Mesenchymal stem cell (in vitro differentiated cells and primary cell): ENCODE data around the gene RAB11FIP5.

Experiments
- DNase-seq: peaks from one replicate; pipeline ENCODE4 v3.0.0-alpha.2; 2013
- H2AFZ ChIP-seq: one replicate; pipeline ENCODE4 v1.6.1; 2013; ENCODE audit warnings: low read depth, mild to moderate bottlenecking, control low read depth, inconsistent platforms, low read length, moderate library complexity
- H2AK5ac ChIP-seq: 2 replicates; pipeline ENCODE4 v1.6.1; 2013; ENCODE audit warnings: low read length, moderate library complexity, mild to moderate bottlenecking, inconsistent platforms; ENCODE audit not compliant: severe bottlenecking
- H2BK120ac ChIP-seq: one replicate; pipeline ENCODE4 v1.6.1; 2013; ENCODE audit warnings: low read depth, mild to moderate bottlenecking, inconsistent platforms, low read length, moderate library complexity
- H2BK12ac ChIP-seq, 2 experiments: one replicate each; pipeline ENCODE4 v1.6.1; 2013; ENCODE audit warnings: inconsistent platforms in 2 of 2, low read length in 2 of 2, mild to moderate bottlenecking in 2 of 2, moderate library complexity in 2 of 2, control low read depth in 1 of 2
- H2BK15ac ChIP-seq: one replicate; pipeline ENCODE4 v1.6.1; 2013; ENCODE audit warnings: mild to moderate bottlenecking, low read depth, inconsistent platforms; ENCODE audit not compliant: poor library complexity, severe bottlenecking
- H2BK5ac ChIP-seq: 2 replicates; pipeline ENCODE4 v1.6.1; 2013; ENCODE audit warnings: low read depth, mild to moderate bottlenecking, low read length, control low read depth, inconsistent platforms; ENCODE audit not compliant: poor library complexity, severe bottlenecking
- H3K14ac ChIP-seq, 2 experiments: one replicate each; pipeline ENCODE4 v1.6.1; 2013; ENCODE audit warnings: inconsistent platforms in 2 of 2, low read length in 2 of 2, control low read depth in 1 of 2, mild to moderate bottlenecking in 1 of 2, moderate library complexity in 1 of 2
- H3K18ac ChIP-seq, 2 experiments: one replicate each; pipeline ENCODE4 v1.6.1; 2013; ENCODE audit warnings: inconsistent platforms in 2 of 2, low read length in 2 of 2, control low read depth in 1 of 2, low read depth in 1 of 2, mild to moderate bottlenecking in 1 of 2
- H3K23ac ChIP-seq, 2 experiments: one replicate each; pipeline ENCODE4 v1.6.1; 2013; ENCODE audit warnings: inconsistent platforms in 2 of 2, low read length in 2 of 2, mild to moderate bottlenecking in 2 of 2, moderate library complexity in 2 of 2, control low read depth in 1 of 2
- H3K27ac ChIP-seq: 2 replicates; pipeline ENCODE4 v1.5.1; 2013; ENCODE audit warnings: mild to moderate bottlenecking, moderate library complexity, low read length, control low read depth, inconsistent platforms; ENCODE audit not compliant: poor library complexity, severe bottlenecking
- H3K27me3 ChIP-seq, 2 experiments: 2 replicates each; pipeline versions ENCODE4 v1.6.1 to v1.7.0; 2013; ENCODE audit warnings: low read length in 2 of 2, mild to moderate bottlenecking in 2 of 2, moderate library complexity in 2 of 2, control low read depth in 1 of 2, inconsistent platforms in 1 of 2; ENCODE audit not compliant: control insufficient read depth in 1 of 2, insufficient read depth in 1 of 2
- H3K36me3 ChIP-seq, 2 experiments: 2 replicates each; pipeline versions ENCODE4 v1.6.1 to v1.7.0; 2013; ENCODE audit warnings: low read length in 2 of 2, control low read depth in 1 of 2, inconsistent platforms in 1 of 2, low read depth in 1 of 2, mild to moderate bottlenecking in 1 of 2; ENCODE audit not compliant: insufficient read depth in 2 of 2, control insufficient read depth in 1 of 2
- H3K4ac ChIP-seq, 2 experiments: one replicate each; pipeline ENCODE4 v1.6.1; 2013; ENCODE audit warnings: inconsistent platforms in 2 of 2, low read length in 2 of 2, mild to moderate bottlenecking in 2 of 2, moderate library complexity in 2 of 2, control low read depth in 1 of 2, low read depth in 1 of 2
- H3K4me1 ChIP-seq: 2 replicates; pipeline ENCODE4 v1.6.1; 2013; ENCODE audit warnings: low read depth, low read length, control low read depth; ENCODE audit not compliant: control insufficient read depth, insufficient read depth
- H3K4me2 ChIP-seq: 2 replicates; pipeline ENCODE4 v1.6.1; 2013; ENCODE audit warnings: low read length, mild to moderate bottlenecking, inconsistent platforms; ENCODE audit not compliant: poor library complexity, severe bottlenecking
- H3K4me3 ChIP-seq, 2 experiments: 2 replicates each; pipeline versions ENCODE4 v1.5.1 to v1.7.0; 2013; ENCODE audit warnings: low read length in 2 of 2, mild to moderate bottlenecking in 2 of 2, control low read depth in 1 of 2, low read depth in 1 of 2; ENCODE audit not compliant: insufficient read depth in 1 of 2
- H3K79me1 ChIP-seq: replicated peaks from 2 replicates; pipeline ENCODE4 v1.6.1; 2013; ENCODE audit warnings: mild to moderate bottlenecking, control low read depth, low read length, inconsistent platforms; ENCODE audit not compliant: poor library complexity, severe bottlenecking
- H3K9ac ChIP-seq: 2 replicates; pipeline ENCODE4 v1.7.0; 2013; ENCODE audit warnings: mild to moderate bottlenecking, low read length, moderate library complexity
- H3K9me3 ChIP-seq: 2 replicates; pipeline ENCODE4 v1.7.0; 2013; ENCODE audit warnings: mild to moderate bottlenecking, low read length; ENCODE audit not compliant: control insufficient read depth
- H4K8ac ChIP-seq: one replicate; pipeline ENCODE4 v1.6.1; 2013; ENCODE audit warnings: inconsistent platforms, mild to moderate bottlenecking, low read length, moderate library complexity
- H4K91ac ChIP-seq: one replicate; pipeline ENCODE4 v1.6.1; 2013; ENCODE audit warnings: mild to moderate bottlenecking, low read length, inconsistent platforms
- WGBS: methylation state at CpG from one replicate; pipeline ENCODE4 v1.1.7; 2013; ENCODE audit warnings: mixed read lengths; 5-methylcytosine and 5-hydroxymethylcytosine counted together

The RAB11FIP5 gene

GRCh38 chr2:73023497-73023896 is 89.3 kb downstream of the RAB11FIP5 start:
- Histone ChIP-seq H3K4me2 (no peak overlapping the region), H3K79me1 (peaks cover 7% of the 10 kb centered on the region), H2AFZ (no peak overlapping the region), H2BK120ac (no peak overlapping the region), H3K27me3 (no peaks in the 10 kb centered on the region), H3K4me3 (no peak overlapping the region), H3K27ac (no peak overlapping the region), H2BK15ac (no peak overlapping the region), H2BK12ac (no peak overlapping the region), H3K14ac (no peak overlapping the region), H3K9me3 (no peaks in the 10 kb centered on the region), H3K4me1 (peaks cover 16% of the 10 kb centered on the region), H3K23ac (no peak overlapping the region), H3K18ac (no peak overlapping the region), H4K8ac (no peak overlapping the region), H4K91ac (no peak overlapping the region), H3K4ac (no peak overlapping the region), H3K9ac (no peak overlapping the region), H2AK5ac (no peak overlapping the region), H2BK5ac (no peak overlapping the region), H3K36me3 (peaks cover 15 to 19% of the 10 kb centered on the region in 2 experiments)
- DNase-seq, result no peak
- WGBS, result 92% methylated on average over 1 of the region's 1 CpG
